Measurements from ENCODE around the gene TFAP2D. TPM values are rescaled to one million over a fixed set of nuclear protein-coding genes. Genes with fewer than 3 reads are reported as not detected.

The TFAP2D gene
- total and polyA plus RNA-seq, 10 of the 15 experiments (the other 5 are each of a cell fraction or from before 2014, with no cell fraction given): not detected

GRCh38 chr6:50815436-50816114 lies 102.2 kb downstream of the TFAP2D start:
- 4% methylated on average over 16 of the region's 16 CpGs for WGBS (ENCODE audit: insufficient coverage, insufficient replicate concordance, low lambda C conversion rate, missing lambda C conversion rate)
- H3K27ac ChIP-seq (ENCODE audit: control insufficient read depth, insufficient read depth): no peak overlapping the region
- H3K4me3 ChIP-seq: peak overlapping the region; percentile 75
- ChIA-PET RAD21 (ENCODE audit: unreplicated experiment) (interaction anchor here (0.9 to 1.0 kb wide), 3 partner anchors 121 to 1204 kb away, joined by 3 to 6 read pairs (median 3); no protein-coding TSS in a partner anchor), CTCF (interaction anchor here (0.8 to 1.9 kb wide), 14 partner anchors 9 to 1234 kb away, joined by 3 to 11 read pairs (median 3); no protein-coding TSS in a partner anchor), SMC1A (ENCODE audit: uncharacterized antibody, unreplicated experiment) (interaction anchor here (1.0 to 2.1 kb wide), 2 partner anchors 14 to 535 kb away, joined by 6 to 8 read pairs; no protein-coding TSS in a partner anchor), POLR2A (no interaction called here)
- FAIRE-seq (peak; percentile 41), DNase-seq (ENCODE audit: low read depth, low spot score) (no peak), ATAC-seq (peak; percentile 64)
- intact Hi-C loops (cut with micrococcal nuclease; ENCODE audit: unreplicated experiment): loop anchor here (1.0 to 5.0 kb wide), 8 partner anchors 535 to 1206 kb away; no protein-coding TSS in a partner anchor
- H2AFZ ChIP-seq (ENCODE audit: control insufficient read depth, low read depth, low read length): peak overlapping the region; percentile 81
- in situ Hi-C loops (cut with MboI): loop anchor here (10.0 kb wide), 3 partner anchors 539 to 1209 kb away; no protein-coding TSS in a partner anchor
- no peak overlapping the region for H3K9ac ChIP-seq (ENCODE audit: control insufficient read depth, insufficient read depth, low read length)
- TF ChIP-seq CTCF (IDR thresholded peaks at IDR 0.05 in 2 of 3, conservative IDR thresholded peaks at IDR 0.05 in 1 of 3; ENCODE audit: control insufficient read depth in 2 of 3, extremely low read depth in 1 of 3, insufficient read depth in 1 of 3, low read depth in 3 of 3, low read length in 3 of 3): peak; percentile 22 to 30 (median 24); a peak in 2 of 6 replicates
- peak; percentile 41; the same call in 1 of the 2 replicates for TF ChIP-seq SMC3 (IDR thresholded peaks at IDR 0.05; ENCODE audit: borderline replicate concordance, low read length)
- TF ChIP-seq RAD51 (IDR thresholded peaks at IDR 0.05): 0 out of 2 replicates have a peak, but pooled peaks have one; percentile 34
- TF ChIP-seq, protein P1, sequence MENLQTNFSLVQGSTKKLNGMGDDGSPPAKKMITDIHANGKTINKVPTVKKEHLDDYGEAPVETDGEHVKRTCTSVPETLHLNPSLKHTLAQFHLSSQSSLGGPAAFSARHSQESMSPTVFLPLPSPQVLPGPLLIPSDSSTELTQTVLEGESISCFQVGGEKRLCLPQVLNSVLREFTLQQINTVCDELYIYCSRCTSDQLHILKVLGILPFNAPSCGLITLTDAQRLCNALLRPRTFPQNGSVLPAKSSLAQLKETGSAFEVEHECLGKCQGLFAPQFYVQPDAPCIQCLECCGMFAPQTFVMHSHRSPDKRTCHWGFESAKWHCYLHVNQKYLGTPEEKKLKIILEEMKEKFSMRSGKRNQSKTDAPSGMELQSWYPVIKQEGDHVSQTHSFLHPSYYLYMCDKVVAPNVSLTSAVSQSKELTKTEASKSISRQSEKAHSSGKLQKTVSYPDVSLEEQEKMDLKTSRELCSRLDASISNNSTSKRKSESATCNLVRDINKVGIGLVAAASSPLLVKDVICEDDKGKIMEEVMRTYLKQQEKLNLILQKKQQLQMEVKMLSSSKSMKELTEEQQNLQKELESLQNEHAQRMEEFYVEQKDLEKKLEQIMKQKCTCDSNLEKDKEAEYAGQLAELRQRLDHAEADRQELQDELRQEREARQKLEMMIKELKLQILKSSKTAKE (IDR thresholded peaks at IDR 0.05; ENCODE audit: low read depth, poor library complexity, severe bottlenecking): peak; percentile 13
- TF ChIP-seq JUNB (IDR thresholded peaks at IDR 0.05): no peak
- no peaks in the 10 kb centered on the region for H4K20me1 ChIP-seq (ENCODE audit: control insufficient read depth, insufficient read depth)
- H3K9me3 ChIP-seq (replicated peaks; ENCODE audit: control insufficient read depth, insufficient read depth, low read length): no peaks in the 10 kb centered on the region
- H3K4me1 ChIP-seq (ENCODE audit: control insufficient read depth, insufficient read depth, low read length): no peaks in the 10 kb centered on the region
- H3K36me3 ChIP-seq (ENCODE audit: control insufficient read depth in 2 of 2, insufficient read depth in 2 of 2, low read length in 1 of 2): no peaks in the 10 kb centered on the region
- H3K27me3 ChIP-seq (replicated peaks in 1 of 2; ENCODE audit: control insufficient read depth in 2 of 2, insufficient read depth in 2 of 2, low read length in 1 of 2): peaks cover 2 to 16% of the 10 kb centered on the region in 2 experiments; a peak in 3 of 4 replicates
- BruUV-seq (replicated peaks): no TSS peak
- peak overlapping the region; percentile 61 for H3K4me2 ChIP-seq (ENCODE audit: control insufficient read depth, insufficient read depth)
- no peaks in the 10 kb centered on the region for H3K79me2 ChIP-seq (ENCODE audit: control insufficient read depth, insufficient read depth, low read length)

Measured in GM12878 (cell line).